ENCODE results near the gene GALK2. TPM values are rescaled to one million over a fixed set of nuclear protein-coding genes. Genes with fewer than 3 reads are reported as not detected.

The GALK2 gene
- total and polyA plus RNA-seq, 2 of the 8 experiments (the other 6 are each of a cell fraction or from before 2014, with no cell fraction given): 8.7 to 16.1 TPM

GRCh38 chr15:49314716-49315115 is 144.7 kb downstream of the GALK2 start:
- Histone ChIP-seq H3K23me2 (ENCODE audit: low read depth, low read length) (no peaks in the 10 kb centered on the region), H3K27me3 (replicated peaks in 1 of 4; ENCODE audit: control insufficient read depth in 3 of 4, extremely low read depth in 1 of 4, insufficient read depth in 3 of 4, low read length in 3 of 4) (no peaks in the 10 kb centered on the region), H2BK20ac (ENCODE audit: low read length) (no peak overlapping the region), H3K23ac (ENCODE audit: insufficient read length) (no peak overlapping the region), H4K20me1 (replicated peaks in 1 of 2; ENCODE audit: control insufficient read depth in 1 of 2, insufficient read depth in 2 of 2, low read length in 2 of 2) (no peaks in the 10 kb centered on the region), H3K79me2 (ENCODE audit: control insufficient read depth in 1 of 2, insufficient read depth in 2 of 2, low read length in 2 of 2) (no peaks in the 10 kb centered on the region), H2AK5ac (ENCODE audit: low read depth, low read length) (peak overlapping the region; percentile 31; the same call in 1 of the 2 replicates), H4K5ac (ENCODE audit: insufficient read length, low read depth, low read length) (peak overlapping the region; percentile 25), H3K4me3 (ENCODE audit: extremely low read depth in 1 of 4, insufficient read depth in 2 of 4, low read depth in 3 of 4, low read length in 4 of 4) (no peak overlapping the region), H3K4ac (replicated peaks; ENCODE audit: insufficient read length, low read depth, low read length) (peak overlapping the region; percentile 44), H3K4me2 (ENCODE audit: insufficient read depth in 1 of 2, low read depth in 2 of 2, low read length in 2 of 2) (no peak overlapping the region), H2BK5ac (ENCODE audit: low read depth, low read length) (0 out of 2 replicates have a peak overlapping the region, but pooled peaks have one; percentile 28), H3K56ac (replicated peaks; ENCODE audit: insufficient read length, low read depth, low read length) (no peak overlapping the region), H3K27ac (ENCODE audit: low read depth, low read length) (no peak overlapping the region), H3K36me3 (ENCODE audit: control insufficient read depth in 2 of 4, insufficient read depth in 4 of 4, low read length in 3 of 4) (no peaks in the 10 kb centered on the region), H3K9ac (replicated peaks in 1 of 4; ENCODE audit: extremely low read depth in 1 of 4, low read depth in 3 of 4, low read length in 3 of 4) (no peak overlapping the region), H2BK120ac (replicated peaks; ENCODE audit: low read depth, low read length) (peak overlapping the region; percentile 55), H4K8ac (ENCODE audit: extremely low read depth, insufficient read depth, low read length) (no peak overlapping the region), H2AFZ (ENCODE audit: low read length) (no peak overlapping the region), H3K79me1 (ENCODE audit: low read depth, low read length) (no peaks in the 10 kb centered on the region), H3K14ac (ENCODE audit: insufficient read length) (no peak overlapping the region), H3K18ac (ENCODE audit: extremely low read depth, low read length) (no peak overlapping the region), H4K91ac (replicated peaks; ENCODE audit: insufficient read length, low read length) (peak overlapping the region; percentile 35), H2BK15ac (ENCODE audit: low read length) (no peak overlapping the region), H3K9me3 (ENCODE audit: insufficient read depth in 2 of 2, low read depth in 1 of 2, low read length in 1 of 2) (no peaks in the 10 kb centered on the region), H3K4me1 (replicated peaks in 1 of 4; ENCODE audit: control insufficient read depth in 3 of 4, insufficient read depth in 4 of 4, low read length in 3 of 4) (peaks cover 0 to 8% (median 7%) of the 10 kb centered on the region in 4 experiments; a peak in 3 of 7 replicates), H2BK12ac (ENCODE audit: low read depth, low read length) (no peak overlapping the region; the same call in 1 of the 2 replicates)
- TF ChIP-seq KDM5A (IDR thresholded peaks at IDR 0.05; ENCODE audit: low read length): no peak
- TF ChIP-seq BACH1 (IDR thresholded peaks at IDR 0.05; ENCODE audit: low read length): no peak
- POLR2A ChIA-PET (ENCODE audit: partially characterized antibody): interaction anchor here (0.9 kb wide), 1 partner anchor 14 kb away, joined by 3 read pairs; no protein-coding TSS in a partner anchor
- FAIRE-seq (no peak), DNase-seq (ENCODE audit: low read depth in 1 of 2, low spot score in 2 of 2) (no peak)
- CTCF ChIA-PET (ENCODE audit: partially characterized antibody): interaction anchor here (1.7 kb wide), 1 partner anchor 107 kb away, joined by 4 read pairs; no protein-coding TSS in a partner anchor
- WGBS, 2 experiments (ENCODE audit: extremely low coverage in 1 of 2, insufficient coverage in 1 of 2, insufficient read length in 1 of 2, insufficient replicate concordance in 2 of 2, low coverage in 1 of 2, low lambda C conversion rate in 2 of 2, missing lambda C conversion rate in 1 of 2): 100% methylated on average over 1 of the region's 1 CpG; no CpG with 5 or more reads in 1 of the 2 experiments

Measured in H1 (cell line).